ENCODE data around the gene CPXM1.

- TF ChIP-seq CTCF (IDR thresholded peaks at IDR 0.05) (no peak), POLR2A (IDR thresholded peaks at IDR 0.05) (no peak), POLR2AphosphoS5 (IDR thresholded peaks at IDR 0.05) (no peak)
Observed at GRCh38 chr20:2846698-2847097, 46.3 kb upstream of the CPXM1 start.

All from prostate gland (tissue), 2 donors.